Measurements from ENCODE around the gene TGM4.

Gene TGM4

DNA sequence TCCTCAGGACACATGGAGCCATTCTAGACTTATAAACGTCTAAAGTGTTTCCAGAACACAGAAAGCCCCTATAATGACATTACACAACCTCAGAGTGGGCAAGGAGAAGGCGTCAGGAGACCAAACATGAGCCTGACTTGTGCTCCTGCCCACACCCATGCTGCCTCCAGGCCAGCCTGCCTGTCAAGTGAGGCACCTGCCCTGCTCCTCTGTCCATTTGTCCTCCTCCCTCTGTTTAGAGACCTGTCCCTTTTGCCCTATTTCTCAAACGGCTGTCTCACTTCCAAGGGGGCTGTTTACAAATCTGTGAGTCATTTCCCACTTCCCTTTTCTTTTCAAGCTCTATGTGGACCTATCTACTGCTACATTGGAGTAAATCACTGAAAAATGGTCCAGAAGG, 80.6 kb downstream of the TGM4 start:
- DNase-seq (ENCODE audit: low read depth): no peak

DNA sequence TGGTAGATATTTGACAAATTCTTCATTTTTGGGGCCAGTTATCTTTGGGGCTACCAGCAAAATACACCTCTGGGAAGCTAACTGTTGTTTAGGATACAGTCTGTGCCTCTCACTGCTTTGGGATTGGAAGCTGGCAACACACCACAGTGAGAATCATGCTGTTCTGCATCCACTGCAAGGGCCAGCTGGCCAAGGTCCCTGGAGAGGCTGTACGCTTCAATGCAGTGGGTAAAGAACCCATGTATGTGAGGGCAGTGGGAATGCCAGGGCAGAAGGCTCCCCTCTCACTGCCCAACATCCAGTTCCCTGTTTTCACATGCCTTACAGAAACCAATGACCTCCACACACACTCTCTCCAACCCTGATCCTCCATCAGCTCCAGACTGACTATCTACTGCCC, 81.5 kb downstream of the TGM4 start:
- DNase-seq (ENCODE audit: low read depth): no peak

DNA sequence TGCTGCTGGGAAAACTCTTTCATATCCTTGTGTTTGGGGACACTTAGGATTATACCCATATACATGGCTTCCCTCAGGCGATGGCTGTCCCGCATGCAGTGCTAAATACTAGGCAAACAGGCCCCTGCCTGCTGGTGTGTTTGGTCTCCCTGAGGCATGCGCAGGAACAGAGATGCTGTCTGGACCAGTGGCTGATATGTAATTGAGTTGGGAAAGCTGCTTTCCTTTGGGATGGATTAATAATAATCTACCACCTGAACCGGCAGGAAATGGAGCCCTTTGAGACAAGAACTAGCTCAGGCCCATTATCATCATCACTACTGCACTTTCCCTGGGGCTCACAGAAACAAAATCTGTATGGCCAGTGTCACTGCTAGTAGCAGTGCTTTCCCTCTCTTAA, 83.6 kb downstream of the TGM4 start:
- DNase-seq (ENCODE audit: low read depth): no peak

GRCh38 chr3:44958386-44958785, 84.0 kb downstream of the TGM4 start:
- no peak for DNase-seq (ENCODE audit: low read depth)

GRCh38 chr3:44960387-44961026, 86.1 kb downstream of the TGM4 start:
- no peak for DNase-seq (ENCODE audit: low read depth)

GRCh38 chr3:44961888-44962287, 87.5 kb downstream of the TGM4 start:
- DNase-seq (ENCODE audit: low read depth): no peak

DNA sequence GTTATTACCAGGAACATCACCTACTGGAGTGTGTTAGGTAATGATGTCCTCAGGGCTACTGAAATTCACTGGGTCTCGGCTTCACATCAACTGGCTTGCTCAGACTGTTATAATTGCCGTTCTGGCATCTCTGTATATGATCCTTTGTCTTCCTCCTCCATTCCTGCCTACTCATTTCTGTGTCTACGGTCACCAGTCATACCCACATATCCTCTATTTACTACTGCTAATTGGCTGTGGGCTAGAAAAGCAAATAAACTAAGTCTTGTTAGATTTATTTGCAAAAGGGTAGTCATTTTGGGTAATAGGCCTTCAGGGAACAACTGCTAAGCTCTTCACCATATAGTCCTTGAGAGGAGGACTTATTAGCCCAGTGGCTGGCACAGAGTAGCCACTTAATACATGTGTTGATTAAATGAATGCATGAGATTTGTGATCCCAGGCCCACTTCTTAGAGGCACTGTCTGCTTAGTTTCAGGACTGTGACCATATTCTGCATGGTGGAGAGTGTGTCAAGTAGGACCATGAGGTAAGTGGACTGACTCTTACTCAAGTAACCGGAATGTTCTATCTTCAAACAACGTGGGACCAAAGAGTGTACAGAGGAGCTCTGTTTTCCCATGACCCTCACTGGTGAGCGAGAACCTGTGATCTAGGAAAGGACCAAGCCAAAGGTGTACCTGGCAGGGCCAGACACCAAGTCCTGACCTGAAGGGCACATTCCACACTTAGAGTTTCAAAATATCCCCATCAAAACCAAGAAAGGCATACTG, 88.4 kb downstream of the TGM4 start:
- no peak for DNase-seq (ENCODE audit: low read depth)

DNA sequence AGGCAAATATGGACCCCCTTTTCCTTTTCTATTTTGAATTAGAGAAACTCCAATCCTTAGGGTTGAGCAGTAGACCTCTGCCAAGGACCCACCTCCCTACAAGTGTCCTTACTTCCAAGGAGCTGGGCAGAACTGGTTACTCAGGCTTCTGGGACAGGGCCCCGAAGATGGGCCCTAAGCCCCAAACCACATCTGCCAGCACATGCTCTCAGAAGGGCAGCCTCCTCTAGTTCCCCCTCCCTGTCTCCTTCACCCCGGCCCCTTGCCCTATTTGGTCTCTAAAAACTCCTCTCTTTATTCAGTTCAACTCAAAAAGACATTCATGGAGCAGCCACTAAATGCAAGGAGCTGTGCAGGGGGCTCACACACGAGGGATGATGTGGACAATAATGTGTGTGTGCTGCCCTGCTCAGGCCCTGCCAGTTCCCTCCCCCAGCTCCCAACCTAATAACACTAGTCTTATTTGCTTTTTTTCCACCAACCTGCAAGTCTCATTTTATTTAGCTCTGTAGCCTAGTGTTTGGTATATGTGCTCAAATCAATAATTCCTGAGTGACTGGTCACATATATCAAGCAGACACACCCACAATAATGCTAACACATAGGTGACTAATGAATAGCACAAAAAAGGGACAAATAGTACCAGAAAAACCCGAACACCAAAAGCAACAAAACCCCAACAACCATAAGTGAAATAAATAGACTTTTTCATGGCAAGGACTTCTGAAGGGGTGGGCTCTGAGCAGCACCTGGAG, 89.3 kb downstream of the TGM4 start:
- no peak for DNase-seq (ENCODE audit: low read depth)
